C4-2B (cell line): ENCODE measurements around the gene SMIM22.

Source experiments
- H3K27ac ChIP-seq: fragments of 450-650 bp; 2 replicates; pipeline ENCODE4 v1.5.1; 2017
- CTCF ChIP-seq: fragments of 450-650 bp; conservative IDR thresholded peaks from 2 replicates; pipeline ENCODE4 v1.5.1; 2017; ENCODE audit warnings: mild to moderate bottlenecking
- ZFX ChIP-seq: fragments of 450-650 bp; IDR thresholded peaks from 2 replicates; pipeline ENCODE4 v1.6.1; 2017

Gene SMIM22

GRCh38 chr16:4799171-4799855 is 4.1 kb downstream of the SMIM22 start:
- peak overlapping the region; percentile 83; the same call in 1 of the 2 replicates for H3K27ac ChIP-seq
- no peak for TF ChIP-seq ZFX
- TF ChIP-seq CTCF: no peak

- TF ChIP-seq CTCF (no peak), ZFX (no peak)
- H3K27ac ChIP-seq: peak overlapping the region; percentile 83
Measured at GRCh38 chr16:4800290-4801041, 5.3 kb downstream of the SMIM22 start.

GRCh38 chr16:4801051-4801961 is 6.1 kb downstream of the SMIM22 start:
- H3K27ac ChIP-seq: peak overlapping the region; percentile 83

GRCh38 chr16:4801962-4802658 is 6.9 kb downstream of the SMIM22 start, which contains the start of gene ROGDI:
TSS of gene ROGDI (minus strand) at chr16:4802633. CDS start at chr16:4802571, 62 bp downstream.
- peak within 1 kb of the TSS; percentile 83 for H3K27ac ChIP-seq
- TF ChIP-seq ZFX (peak; percentile 23; the same call in 1 of the 2 replicates), CTCF (no peak)

More at GRCh38 chr16:4801051-4801961, 6.1 kb downstream of the SMIM22 start:
- TF ChIP-seq ZFX (no peak), CTCF (no peak)

- TF ChIP-seq ZFX (no peak), CTCF (no peak)
- H3K27ac ChIP-seq: peak overlapping the region; percentile 83
Measured at GRCh38 chr16:4802659-4803287, 7.6 kb downstream of the SMIM22 start.

- TF ChIP-seq ZFX (no peak), CTCF (no peak)
Measured at GRCh38 chr16:4803401-4803844, 8.3 kb downstream of the SMIM22 start.

More at GRCh38 chr16:4803401-4803844, 8.3 kb downstream of the SMIM22 start:
- H3K27ac ChIP-seq: peak overlapping the region; percentile 83; the same call in 1 of the 2 replicates
